Cardiac atrium fibroblast (primary cell): ENCODE results near the gene NMRAL1. TPM values are rescaled to one million over a fixed set of nuclear protein-coding genes. Genes with fewer than 3 reads are reported as not detected.

Source experiments
- total RNA-seq: library from RNA; depleted of rRNA; stranded (reverse); fragments of >200 nt; gene quantifications from 2 replicates; pipeline ENCODE4 v1.2.3, GENCODE V29; 2015

NMRAL1 gene
- 52.5 and 66.6 TPM in 2 replicates for total RNA-seq

GRCh38 chr16:4474192-4474961 lies at the start of gene NMRAL1:
Gene NMRAL1, minus strand, starts transcription at chr16:4474625. Its CDS starts 493 bp downstream, at chr16:4474132.

GRCh38 chr16:4475880-4476788 lies 1.7 kb upstream of the NMRAL1 start, which contains the start of gene HMOX2:
Gene HMOX2, plus strand, starts transcription at chr16:4476398. Its CDS starts 29,127 bp downstream, at chr16:4505525.

GRCh38 chr16:4425378-4426020 lies 48.9 kb downstream of the NMRAL1 start, which contains the start of gene DNAJA3:
Gene DNAJA3, plus strand, starts transcription at chr16:4425868. Its CDS starts 14 bp downstream, at chr16:4425882.

GRCh38 chr16:4416200-4417032 lies 58.0 kb downstream of the NMRAL1 start, which contains the start of gene CORO7:
Gene CORO7, minus strand, starts transcription at chr16:4416596. Its CDS starts 78 bp downstream, at chr16:4416518.

Other genes starting within 250 kb of the NMRAL1 start
- not detected in 2 replicates for gene SRL, start 232.5 kb downstream of the NMRAL1 start, total RNA-seq
- 0.18 and 1.9 TPM in 2 replicates for gene TFAP4, start 201.6 kb downstream of the NMRAL1 start, total RNA-seq
- 5.4 and 6.5 TPM in 2 replicates for gene GLIS2, start 158.6 kb downstream of the NMRAL1 start, total RNA-seq
- 50.9 and 53.5 TPM in 2 replicates for gene PAM16, start 123.3 kb downstream of the NMRAL1 start, total RNA-seq
- 123 and 139 TPM in 2 replicates for gene VASN, start 102.8 kb downstream of the NMRAL1 start, total RNA-seq
- gene CORO7, start 58.0 kb downstream of the NMRAL1 start, total RNA-seq = 20.0 and 20.7 TPM in 2 replicates
- 33.2 TPM in 2 replicates for gene DNAJA3, start 48.8 kb downstream of the NMRAL1 start, total RNA-seq
- 61.4 and 100 TPM in 2 replicates for gene HMOX2, start 1.8 kb upstream of the NMRAL1 start, total RNA-seq
- gene CDIP1, start 64.1 kb upstream of the NMRAL1 start, total RNA-seq = 22.9 and 23.8 TPM in 2 replicates
- not detected in 2 replicates for gene C16orf96, start 81.7 kb upstream of the NMRAL1 start, total RNA-seq
- gene UBALD1, start 140.3 kb upstream of the NMRAL1 start, total RNA-seq = 5.7 and 17.0 TPM in 2 replicates
- gene MGRN1, start 150.2 kb upstream of the NMRAL1 start, total RNA-seq = 21.9 and 23.3 TPM in 2 replicates
- 13.6 and 19.1 TPM in 2 replicates for gene NUDT16L1, start 218.9 kb upstream of the NMRAL1 start, total RNA-seq